Trophoblast cell (in vitro differentiated cells and primary cell): ENCODE results near the gene ZNF141. TPM values are rescaled to one million over a fixed set of nuclear protein-coding genes. Genes with fewer than 3 reads are reported as not detected.

Source experiments
- DNase-seq, 2 donors: peaks; one replicate each; pipeline ENCODE4 v3.0.0-alpha.2; 2016
- H2AFZ ChIP-seq: 2 replicates; pipeline ENCODE4 v1.6.1; 2013; ENCODE audit warnings: low read length, moderate library complexity, mild to moderate bottlenecking; ENCODE audit not compliant: insufficient read depth, poor library complexity
- H2AK5ac ChIP-seq: 2 replicates; pipeline ENCODE4 v1.6.1; 2013; ENCODE audit warnings: mild to moderate bottlenecking, low read length
- H2BK120ac ChIP-seq: 2 replicates; pipeline ENCODE4 v1.6.1; 2013; ENCODE audit warnings: low read length, mild to moderate bottlenecking, moderate library complexity; ENCODE audit not compliant: insufficient read depth, poor library complexity
- H2BK12ac ChIP-seq: 2 replicates; pipeline ENCODE4 v1.6.1; 2013; ENCODE audit warnings: mild to moderate bottlenecking, low read length, moderate library complexity
- H2BK5ac ChIP-seq: 2 replicates; pipeline ENCODE4 v1.6.1; 2013; ENCODE audit warnings: low read length, low read depth, moderate library complexity, mild to moderate bottlenecking; ENCODE audit not compliant: poor library complexity
- H3K14ac ChIP-seq: 2 replicates; pipeline ENCODE4 v1.6.1; 2013; ENCODE audit warnings: mild to moderate bottlenecking, low read length
- H3K18ac ChIP-seq: 2 replicates; pipeline ENCODE4 v1.6.1; 2013; ENCODE audit warnings: mild to moderate bottlenecking, low read length
- H3K23ac ChIP-seq: 2 replicates; pipeline ENCODE4 v1.6.1; 2013; ENCODE audit warnings: low read length
- H3K27ac ChIP-seq: 2 replicates; pipeline ENCODE4 v1.5.1; 2013; ENCODE audit warnings: low read depth, mild to moderate bottlenecking, inconsistent platforms, low read length, moderate library complexity
- H3K27me3 ChIP-seq: 2 replicates; pipeline ENCODE4 v1.6.1; 2013; ENCODE audit warnings: inconsistent platforms, mild to moderate bottlenecking, low read length, moderate library complexity; ENCODE audit not compliant: insufficient read depth
- H3K36me3 ChIP-seq, 2 experiments: 1 replicate in 1 of 2; 2 replicates in 1 of 2; pipeline ENCODE4 v1.6.1; 2013; ENCODE audit warnings: low read length in 2 of 2, mild to moderate bottlenecking in 2 of 2, moderate library complexity in 1 of 2; ENCODE audit not compliant: insufficient read depth in 2 of 2, control insufficient read depth in 1 of 2
- H3K4ac ChIP-seq: 2 replicates; pipeline ENCODE4 v1.6.1; 2013; ENCODE audit warnings: low read depth, mild to moderate bottlenecking, low read length, moderate library complexity
- H3K4me1 ChIP-seq, 2 experiments: 1 replicate in 1 of 2; 2 replicates in 1 of 2; pipeline ENCODE4 v1.6.1; 2013; ENCODE audit warnings: low read length in 2 of 2, mild to moderate bottlenecking in 2 of 2, moderate library complexity in 1 of 2; ENCODE audit not compliant: insufficient read depth in 2 of 2, control insufficient read depth in 1 of 2
- H3K4me2 ChIP-seq: 2 replicates; pipeline ENCODE4 v1.6.1; 2013; ENCODE audit warnings: inconsistent platforms, mild to moderate bottlenecking, low read length, moderate library complexity
- H3K4me3 ChIP-seq: 2 replicates; pipeline ENCODE4 v1.5.1; 2013; ENCODE audit warnings: mild to moderate bottlenecking, low read depth, low read length, inconsistent platforms
- H3K79me1 ChIP-seq: one replicate; pipeline ENCODE4 v1.6.1; 2013; ENCODE audit warnings: low read length
- H3K79me2 ChIP-seq: 2 replicates; pipeline ENCODE4 v1.6.1; 2013; ENCODE audit warnings: low read length, mild to moderate bottlenecking; ENCODE audit not compliant: control insufficient read depth, insufficient read depth, poor library complexity
- H3K9ac ChIP-seq: 2 replicates; pipeline ENCODE4 v1.6.1; 2013; ENCODE audit warnings: mild to moderate bottlenecking, low read length
- H3K9me3 ChIP-seq: 2 replicates; pipeline ENCODE4 v1.6.1; 2013; ENCODE audit warnings: low read depth, mild to moderate bottlenecking, control low read depth, inconsistent platforms, low read length; ENCODE audit not compliant: insufficient read depth
- H4K12ac ChIP-seq: 2 replicates; pipeline ENCODE4 v1.6.1; 2013; ENCODE audit warnings: low read depth, mild to moderate bottlenecking, low read length, moderate library complexity
- H4K8ac ChIP-seq: 2 replicates; pipeline ENCODE4 v1.6.1; 2013; ENCODE audit warnings: low read depth, mild to moderate bottlenecking, low read length, moderate library complexity
- H4K91ac ChIP-seq: one replicate; pipeline ENCODE4 v1.6.1; 2013; ENCODE audit warnings: low read depth, mild to moderate bottlenecking, low read length, moderate library complexity
- WGBS: extraction: QIAGEN DNeasy Blood & Tissue Kit; methylation state at CpG from one replicate; pipeline ENCODE4 v1.1.7; 2013; ENCODE audit warnings: missing lambda C conversion rate; ENCODE audit not compliant: insufficient read length, insufficient coverage; ENCODE audit errors: extremely low coverage; 5-methylcytosine and 5-hydroxymethylcytosine counted together
- polyA plus RNA-seq: library from polyadenylated mRNA; stranded (reverse); fragments of 200-250 nt; gene quantifications from 2 replicates; pipeline ENCODE4 v1.2.3, GENCODE V29; 2013

Gene ZNF141
- 7.4 and 7.7 TPM in 2 replicates for polyA plus RNA-seq

DNA sequence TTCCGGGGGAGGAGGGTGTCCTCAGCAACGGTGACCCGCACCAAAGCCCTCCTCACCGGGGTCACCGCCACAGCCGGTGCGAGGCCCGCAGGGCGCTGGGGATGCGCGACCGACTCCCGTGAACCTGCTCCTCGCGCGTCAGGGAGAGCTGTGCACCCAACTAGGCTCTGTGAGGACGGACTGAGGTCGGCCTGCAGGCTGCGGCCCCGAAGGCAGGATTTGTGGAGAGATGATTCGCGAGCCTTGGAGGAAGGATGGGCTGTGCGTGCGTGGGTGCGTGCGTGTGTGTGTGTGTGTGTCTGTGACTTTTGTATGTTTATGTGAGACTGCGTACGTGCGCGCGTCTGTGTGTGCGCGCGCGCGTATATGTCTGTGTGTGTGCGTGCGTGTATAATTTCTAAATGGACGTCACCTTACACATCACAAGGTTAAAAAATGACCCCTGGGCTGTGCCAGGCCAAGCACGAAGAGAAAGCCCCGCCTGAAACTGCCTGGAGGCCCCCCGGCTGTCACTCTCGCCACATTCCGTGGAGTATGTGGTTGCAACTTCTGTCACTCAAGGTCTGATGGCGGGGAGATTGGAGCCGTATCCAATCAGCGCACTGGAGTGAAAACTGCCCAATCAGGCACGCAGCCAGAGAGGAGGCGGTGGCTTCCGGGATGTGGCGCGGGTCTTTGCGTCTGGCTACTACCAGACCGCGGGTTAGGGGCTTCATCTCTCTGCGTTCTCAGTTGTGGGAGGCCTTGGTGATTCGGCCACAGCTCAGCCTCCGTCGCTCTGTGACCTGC lies at the start of gene ZNF141:
Gene ZNF141 (plus strand): TSS at position 672 of the 789 bp plus-strand sequence. CDS start 170 bp downstream, outside the sequence.
- H3K4me2 ChIP-seq = peak within 1 kb of the TSS; percentile 90
- H3K9me3 ChIP-seq = no peaks in the 10 kb centered on the region
- no peak within 1 kb of the TSS for H2BK12ac ChIP-seq
- peak within 1 kb of the TSS; percentile 43 for H3K27ac ChIP-seq
- peaks cover 4 to 10% of the 10 kb centered on the region in 2 experiments for H3K4me1 ChIP-seq
- peak within 1 kb of the TSS; percentile 94 for H2AFZ ChIP-seq
- peaks cover 17% of the 10 kb centered on the region for H3K79me2 ChIP-seq
- no peaks in the 10 kb centered on the region for H3K27me3 ChIP-seq
- WGBS = no CpG with 5 or more reads among the region's 59 CpGs
- H2BK120ac ChIP-seq = peak within 1 kb of the TSS; percentile 7
- DNase-seq = peak; percentile 99
- peak within 1 kb of the TSS; percentile 67 for H4K91ac ChIP-seq
- H3K79me1 ChIP-seq = peaks cover 14% of the 10 kb centered on the region
- H3K23ac ChIP-seq = no peak within 1 kb of the TSS
- H3K4ac ChIP-seq = peak within 1 kb of the TSS; percentile 53
- H4K12ac ChIP-seq = peak within 1 kb of the TSS; percentile 31
- H3K36me3 ChIP-seq = no peaks in the 10 kb centered on the region
- H3K18ac ChIP-seq = peak within 1 kb of the TSS; percentile 64
- peak within 1 kb of the TSS; percentile 93 for H3K4me3 ChIP-seq
- H3K9ac ChIP-seq = peak within 1 kb of the TSS; percentile 88
- peak within 1 kb of the TSS; percentile 27 for H2AK5ac ChIP-seq
- peak within 1 kb of the TSS; percentile 32 for H2BK5ac ChIP-seq
- peak within 1 kb of the TSS; percentile 60 for H3K14ac ChIP-seq
- peak within 1 kb of the TSS; percentile 85 for H4K8ac ChIP-seq

DNA sequence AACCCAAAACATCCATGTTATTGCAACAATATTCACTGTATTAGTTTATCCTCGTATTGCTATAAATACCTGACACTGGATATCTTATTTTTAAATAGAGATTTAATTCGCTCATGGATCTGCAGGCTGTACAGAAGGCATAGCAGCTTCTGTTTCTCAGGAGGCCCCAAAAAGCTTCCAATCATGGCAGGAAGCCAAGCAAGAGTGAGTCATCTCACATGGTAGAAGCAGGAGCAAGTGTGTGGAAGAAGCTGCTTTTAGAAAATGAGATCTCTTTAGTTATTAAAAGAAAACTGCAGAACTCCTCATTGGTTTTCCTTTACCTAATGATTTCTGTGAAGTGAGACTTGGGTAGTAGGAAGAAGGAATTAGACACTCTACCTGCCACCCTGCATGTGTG lies 48.7 kb upstream of the ZNF141 start:
- no peaks in the 10 kb centered on the region for H3K4me1 ChIP-seq
- H2BK5ac ChIP-seq = no peak overlapping the region
- WGBS = no CpG with 5 or more reads among the region's 2 CpGs
- no peak overlapping the region for H3K4ac ChIP-seq
- no peaks in the 10 kb centered on the region for H3K27me3 ChIP-seq
- H3K4me2 ChIP-seq = no peak overlapping the region
- no peak overlapping the region for H3K27ac ChIP-seq
- H2AFZ ChIP-seq = no peak overlapping the region
- H3K4me3 ChIP-seq = no peak overlapping the region
- no peak overlapping the region for H4K91ac ChIP-seq
- H3K79me2 ChIP-seq = no peaks in the 10 kb centered on the region
- no peaks in the 10 kb centered on the region for H3K9me3 ChIP-seq
- no peak overlapping the region for H4K12ac ChIP-seq
- H3K9ac ChIP-seq = no peak overlapping the region
- no peak overlapping the region for H2AK5ac ChIP-seq
- no peak overlapping the region for H3K18ac ChIP-seq
- no peak overlapping the region for H4K8ac ChIP-seq
- no peaks in the 10 kb centered on the region for H3K79me1 ChIP-seq
- H2BK12ac ChIP-seq = no peak overlapping the region
- DNase-seq = no peak
- H3K14ac ChIP-seq = no peak overlapping the region
- H3K23ac ChIP-seq = no peak overlapping the region
- H3K36me3 ChIP-seq = peaks cover 2 to 4% of the 10 kb centered on the region in 2 experiments
- no peak overlapping the region for H2BK120ac ChIP-seq

DNA sequence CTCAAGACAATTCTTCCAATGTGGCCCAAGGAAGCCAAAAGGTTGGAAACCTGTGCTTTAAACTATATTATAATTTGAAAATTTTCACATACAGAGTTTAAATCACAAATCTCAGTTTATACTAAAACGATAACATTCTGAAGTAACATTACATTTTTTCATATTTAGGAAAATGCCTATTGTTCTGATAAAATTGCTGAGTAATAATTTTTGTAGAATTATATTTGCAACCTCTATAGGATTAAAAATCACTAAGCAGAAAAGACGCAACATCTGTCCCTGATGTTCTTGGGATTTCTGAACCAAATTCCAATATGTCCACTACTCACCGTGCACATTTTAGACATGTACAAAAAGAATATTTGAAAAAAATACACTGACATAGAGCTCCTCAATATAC lies 42.9 kb upstream of the ZNF141 start:
- no peak overlapping the region for H4K8ac ChIP-seq
- H4K91ac ChIP-seq = no peak overlapping the region
- no peak for DNase-seq
- H3K9ac ChIP-seq = no peak overlapping the region
- H3K36me3 ChIP-seq = peaks cover 2 to 3% of the 10 kb centered on the region in 2 experiments
- no peak overlapping the region for H4K12ac ChIP-seq
- no peak overlapping the region for H2BK120ac ChIP-seq
- no peak overlapping the region for H3K14ac ChIP-seq
- no peak overlapping the region for H3K4ac ChIP-seq
- WGBS = no CpG with 5 or more reads among the region's 3 CpGs
- no peak overlapping the region for H3K4me2 ChIP-seq
- no peak overlapping the region for H3K4me3 ChIP-seq
- no peaks in the 10 kb centered on the region for H3K79me2 ChIP-seq
- H2AFZ ChIP-seq = no peak overlapping the region
- H2AK5ac ChIP-seq = no peak overlapping the region
- peaks cover 0 to 4% of the 10 kb centered on the region in 2 experiments for H3K4me1 ChIP-seq
- no peaks in the 10 kb centered on the region for H3K27me3 ChIP-seq
- H2BK5ac ChIP-seq = no peak overlapping the region
- no peaks in the 10 kb centered on the region for H3K79me1 ChIP-seq
- H2BK12ac ChIP-seq = no peak overlapping the region
- no peaks in the 10 kb centered on the region for H3K9me3 ChIP-seq
- no peak overlapping the region for H3K23ac ChIP-seq
- no peak overlapping the region for H3K18ac ChIP-seq
- H3K27ac ChIP-seq = no peak overlapping the region

DNA sequence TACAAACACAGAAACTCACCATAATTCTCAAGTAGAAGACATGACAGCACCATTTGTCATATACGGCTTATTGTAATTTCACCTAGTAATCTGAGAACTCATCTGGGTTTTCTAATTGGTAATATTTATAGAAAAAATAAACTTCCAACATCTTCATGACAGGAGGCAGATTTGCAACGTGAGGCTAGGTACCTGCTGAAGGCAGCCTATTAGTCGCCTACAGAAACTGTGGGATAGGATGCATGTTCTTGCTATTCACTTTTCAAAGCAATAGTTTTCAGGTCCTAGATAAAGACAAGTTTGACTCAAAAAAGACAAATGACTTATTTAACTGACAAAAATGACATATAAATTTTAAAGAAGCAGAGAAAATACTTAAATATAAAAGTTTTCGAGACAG lies 35.2 kb upstream of the ZNF141 start:
- H3K18ac ChIP-seq = no peak overlapping the region
- no peak for DNase-seq
- H3K79me1 ChIP-seq = peaks cover 6% of the 10 kb centered on the region
- H2AK5ac ChIP-seq = no peak overlapping the region
- no peaks in the 10 kb centered on the region for H3K36me3 ChIP-seq
- peaks cover 0 to 4% of the 10 kb centered on the region in 2 experiments for H3K4me1 ChIP-seq
- no peak overlapping the region for H2BK120ac ChIP-seq
- no peak overlapping the region for H2BK5ac ChIP-seq
- no peak overlapping the region for H4K8ac ChIP-seq
- no peak overlapping the region for H4K12ac ChIP-seq
- H3K9ac ChIP-seq = no peak overlapping the region
- no peaks in the 10 kb centered on the region for H3K9me3 ChIP-seq
- H3K4me2 ChIP-seq = no peak overlapping the region
- no peaks in the 10 kb centered on the region for H3K27me3 ChIP-seq
- WGBS = no CpG with 5 or more reads among the region's 4 CpGs
- no peak overlapping the region for H3K27ac ChIP-seq
- H3K14ac ChIP-seq = no peak overlapping the region
- no peak overlapping the region for H4K91ac ChIP-seq
- peaks cover 8% of the 10 kb centered on the region for H3K79me2 ChIP-seq
- no peak overlapping the region for H3K23ac ChIP-seq
- H3K4me3 ChIP-seq = no peak overlapping the region
- no peak overlapping the region for H2BK12ac ChIP-seq
- H2AFZ ChIP-seq = no peak overlapping the region
- no peak overlapping the region for H3K4ac ChIP-seq
